Left cardiac atrium (tissue), 4 donors: Measurements from ENCODE around the gene NARS2. TPM values are rescaled to one million over a fixed set of nuclear protein-coding genes. Genes with fewer than 3 reads are reported as not detected.
"Not testable (repeated sequence)": the region's sequence is repeated elsewhere in the genome, so short reads cannot be mapped to it uniquely, and the experiment has no call there.

Source experiments
- ATAC-seq, 2 donors: fragments of 200-7000 bp; cut with Tn5 transposase; one replicate each; pipeline ENCODE4 v1.9.1; 2020; ENCODE audit warnings: mild to moderate bottlenecking in 2 of 2, moderate library complexity in 2 of 2
- DNase-seq: peaks from one replicate; pipeline ENCODE4 v3.0.0-alpha.2; 2020
- intact Hi-C, 2 donors: fragments of 100-400 bp; cut with DNase I; formaldehyde crosslinking; loops; one replicate each; pipeline versions ENCODE4 v1.14.1 to v1.15.1; 2022 to 2023
- long read RNA-seq: library from polyadenylated mRNA; unstranded; transcript quantifications from one replicate; pipeline ENCODE4 v2.0.0, GENCODE V29; 2021
- total RNA-seq, 2 donors: library from RNA; stranded (reverse); fragmentation: NEBNext Ultra II Directional; extraction: Animal tissue kit (Norgen Biotek cat#: 25700); gene quantifications; one replicate each; pipeline ENCODE4 v1.2.1, GENCODE V29; 2021
- donor health status: DM: no; HTN: yes; CAD: no.
- donor health status: DM: no; HTN: yes; CAD: no; lungs with severe emphysema.
- donor health status: DM: yes; HTN: yes; CAD: no.
- donor health status: Dilated cardiomyopathy.

NARS2 gene
- 10 to 100 TPM; 11.2 to 11.8 TPM for total RNA-seq
- long read RNA-seq, transcript NARS2-201 (14 exons, 2,519 nt): major isoform, 33 of 41 reads
- long read RNA-seq, partial matches to known transcripts: 1 of 41 reads
- long read RNA-seq, other reads (novel, unspliced or antisense): 7 of 41 reads

DNA sequence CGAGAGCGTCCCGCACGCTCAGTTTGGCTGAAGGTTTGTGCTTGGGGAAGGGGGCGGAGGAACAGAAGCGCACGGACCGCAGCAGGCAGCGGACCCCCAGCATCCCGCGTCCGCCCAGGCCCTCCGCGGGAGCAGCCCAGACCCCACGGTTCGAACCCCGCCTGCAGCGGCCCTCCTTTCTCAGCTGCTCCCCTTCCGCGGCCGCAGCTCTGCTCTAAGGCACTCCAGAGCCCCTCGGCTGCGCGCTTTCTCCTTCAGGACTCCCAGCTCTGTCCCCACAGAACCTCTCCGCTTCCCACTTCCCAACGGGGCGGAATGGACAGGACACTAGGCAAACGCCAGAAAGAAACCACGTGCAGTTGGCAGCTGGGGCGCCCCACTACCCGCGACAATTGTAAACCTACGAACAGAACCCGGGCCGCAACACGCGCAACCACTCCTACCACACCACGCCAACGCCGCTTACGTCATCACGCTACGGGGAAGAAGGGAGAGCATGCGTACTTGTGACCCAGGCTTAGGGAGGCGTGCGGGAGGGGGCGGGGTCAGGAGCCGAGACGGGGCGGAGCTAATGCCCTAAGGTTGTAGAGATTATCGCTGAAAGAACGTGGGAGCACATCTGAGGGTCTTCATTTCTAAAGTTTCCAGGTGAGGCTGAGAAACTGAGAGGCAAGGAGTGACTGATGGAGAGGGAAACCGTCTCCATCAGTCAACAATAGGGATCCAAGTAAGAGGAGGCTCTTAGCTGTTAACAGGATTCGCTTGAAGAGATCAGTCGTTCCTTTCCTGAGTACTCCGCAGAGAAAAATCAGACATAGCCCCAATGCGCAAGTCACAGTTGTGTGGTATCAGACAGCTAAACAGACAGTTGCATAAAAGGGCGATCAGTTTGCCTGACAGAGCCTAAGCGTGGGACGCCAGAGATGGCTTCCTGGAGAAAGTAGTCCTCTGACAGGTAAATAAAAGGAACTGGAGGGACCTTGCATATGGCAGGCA is at the start of gene NARS2:
NARS2 (minus strand) TSS at position 479 of the 996 bp plus-strand sequence; CDS start at position 103, 376 bp downstream.
- DNase-seq (peak; percentile 99), ATAC-seq (peak; percentile 99 to 100)
- intact Hi-C loops: no loop called here

DNA sequence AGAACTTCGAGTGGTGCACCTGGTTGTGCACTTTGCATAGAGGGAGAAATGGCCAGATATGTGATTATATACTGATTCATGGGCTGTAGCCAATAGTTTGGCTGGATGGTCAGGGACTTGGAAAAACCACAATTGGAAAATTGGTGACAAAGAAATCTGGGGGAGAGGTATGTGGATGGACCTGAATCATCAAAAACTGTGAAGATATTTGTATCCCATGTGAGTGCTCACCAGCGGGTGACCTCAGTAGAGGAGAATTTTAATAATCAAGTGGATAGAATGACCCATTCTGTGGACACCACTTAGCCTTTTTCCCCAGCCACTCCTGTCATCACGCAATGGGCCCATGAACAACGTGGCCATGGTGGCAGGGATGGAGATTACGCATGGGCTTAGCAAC is 48.0 kb upstream of the NARS2 start:
- DNase-seq (no peak), ATAC-seq (no peak)
- intact Hi-C loops: no loop called here

DNA sequence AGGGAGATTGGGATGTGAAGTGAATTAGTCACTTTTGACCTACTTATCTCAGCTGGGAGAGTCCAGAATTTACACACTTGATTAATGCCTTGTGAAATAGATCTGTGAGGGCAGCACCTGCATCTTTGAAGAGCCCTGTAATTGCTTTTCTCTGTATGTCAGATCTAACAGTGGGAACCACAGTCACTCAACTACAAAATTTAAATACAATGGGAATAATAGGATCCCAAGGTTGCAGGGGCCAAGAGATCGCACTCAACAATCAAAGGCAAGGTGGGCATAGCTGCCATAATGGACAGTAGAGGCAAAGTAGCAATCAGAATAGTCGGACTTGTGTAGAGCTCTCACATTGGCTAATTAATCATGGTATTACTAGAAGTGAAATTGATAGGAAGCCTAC is 45.5 kb upstream of the NARS2 start:
- ATAC-seq: no peak
- no peak for DNase-seq
- intact Hi-C loops: no loop called here

DNA sequence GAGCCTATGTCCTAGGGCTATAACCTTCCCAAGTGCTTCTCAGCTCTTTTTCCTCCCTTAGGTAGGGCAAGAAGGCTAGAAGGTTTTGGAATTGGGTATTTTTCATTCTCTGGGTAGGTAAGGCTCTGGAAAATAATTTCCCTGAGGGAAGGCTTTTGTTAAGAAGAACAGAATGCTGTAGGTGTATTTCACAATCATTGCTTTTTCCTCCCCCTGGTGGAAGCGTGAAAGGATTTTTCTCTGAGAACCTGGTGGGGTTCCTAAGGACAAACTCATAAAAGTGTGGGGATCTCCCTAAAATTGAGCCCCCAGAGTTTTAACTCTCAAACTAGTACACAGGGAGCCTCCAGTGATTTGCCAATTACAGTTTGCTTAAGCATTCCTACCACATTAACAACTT is 41.1 kb upstream of the NARS2 start:
- intact Hi-C loops: no loop called here
- ATAC-seq (no peak), DNase-seq (no peak)

DNA sequence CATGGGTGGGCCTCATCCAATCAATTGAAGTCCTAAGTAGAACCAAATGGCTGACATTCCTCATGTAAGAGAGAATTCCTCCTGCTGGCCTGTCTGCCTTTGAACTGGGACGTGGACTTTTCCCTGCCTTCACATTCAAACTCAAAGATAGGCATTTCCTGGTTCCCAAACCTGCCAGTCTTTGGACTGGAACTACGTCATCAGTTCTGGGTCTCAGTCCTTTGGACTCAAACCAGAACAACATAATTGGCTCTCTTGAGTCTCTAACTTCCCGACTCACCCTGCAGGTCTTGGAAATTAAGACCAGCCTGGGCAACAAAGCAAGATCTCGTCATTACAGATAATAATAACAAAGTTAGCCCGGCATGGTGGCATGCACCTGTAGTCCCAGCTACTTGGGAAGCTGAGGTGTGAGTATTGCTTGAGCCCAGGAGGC is 38.7 kb upstream of the NARS2 start:
- intact Hi-C loops: no loop called here
- no peak for ATAC-seq
- DNase-seq: no peak

- no peak for DNase-seq
- intact Hi-C loops: no loop called here
- ATAC-seq: no peak
Observed at GRCh38 chr11:78612721-78613377, 38.2 kb upstream of the NARS2 start.

- intact Hi-C loops, ATAC-seq, DNase-seq: not testable (repeated sequence)
Observed at GRCh38 chr11:78609321-78609720, 34.7 kb upstream of the NARS2 start.

DNA sequence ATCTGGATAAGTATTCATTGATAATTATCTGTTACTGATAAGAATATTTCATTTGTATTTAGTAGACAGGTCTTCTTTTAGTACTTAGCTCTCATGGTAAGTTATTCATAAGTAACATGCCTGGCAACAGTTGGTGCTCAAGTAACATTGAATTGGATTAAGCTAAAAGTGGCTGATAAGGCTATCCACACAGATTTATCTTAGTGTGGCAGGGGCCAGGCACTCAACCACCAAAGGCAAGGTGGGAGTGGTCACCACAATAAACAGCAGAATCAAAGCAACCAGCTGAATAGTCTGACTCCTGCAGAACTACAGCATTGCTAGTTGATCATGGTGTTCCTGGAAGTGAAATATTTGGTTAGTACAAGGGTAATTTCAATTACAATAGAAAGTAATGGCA is 33.0 kb upstream of the NARS2 start:
- intact Hi-C loops: no loop called here
- ATAC-seq (no peak), DNase-seq (no peak)

GRCh38 chr11:78606667-78607066 is 32.0 kb upstream of the NARS2 start:
- DNase-seq: no peak
- intact Hi-C loops: no loop called here
- no peak for ATAC-seq

GRCh38 chr11:78605296-78605695 is 30.6 kb upstream of the NARS2 start:
- ATAC-seq (no peak), DNase-seq (no peak)
- intact Hi-C loops: no loop called here

- DNase-seq (no peak), ATAC-seq (no peak)
- intact Hi-C loops: no loop called here
Observed at GRCh38 chr11:78603792-78604191, 29.1 kb upstream of the NARS2 start.

DNA sequence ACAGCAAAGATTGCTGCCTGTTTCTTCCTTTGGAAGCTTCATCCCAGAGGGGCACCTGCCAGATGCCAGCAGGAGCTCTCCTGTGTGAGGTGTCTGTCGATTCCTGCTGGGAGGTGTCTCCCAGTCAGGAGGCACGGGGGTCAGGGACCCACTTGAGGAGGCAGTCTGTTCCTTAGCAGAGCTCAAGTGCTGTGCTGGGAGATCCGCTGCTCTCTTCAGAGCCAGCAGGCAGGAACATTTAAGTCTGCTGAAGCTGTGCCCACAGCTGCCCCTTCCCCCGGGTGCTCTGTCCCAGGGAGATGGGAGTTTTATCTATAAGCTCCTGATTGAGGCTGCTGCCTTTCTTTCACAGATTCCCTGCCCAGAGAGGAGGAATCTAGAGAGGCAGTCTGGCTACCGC is 28.1 kb upstream of the NARS2 start:
- not testable (repeated sequence) for ATAC-seq

DNA sequence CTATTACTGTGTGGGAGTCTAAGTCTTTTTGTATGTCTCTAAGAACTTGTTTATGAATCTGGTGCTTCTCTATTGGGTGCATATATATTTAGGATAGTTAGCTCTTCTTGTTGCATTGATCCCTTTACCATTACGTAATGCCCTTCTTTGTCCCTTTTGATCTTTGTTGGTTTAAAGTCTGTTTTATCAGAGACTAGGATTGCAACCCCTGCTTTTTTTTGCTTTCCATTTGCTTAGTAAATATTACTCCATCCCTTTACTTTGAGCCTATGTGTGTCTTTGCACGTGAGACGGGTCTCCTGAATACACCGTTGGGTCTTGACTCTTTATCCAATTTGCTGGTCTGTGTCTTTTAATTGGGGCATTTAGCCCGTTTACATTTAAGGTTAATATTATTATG is 26.4 kb upstream of the NARS2 start:
- intact Hi-C loops, ATAC-seq, DNase-seq: not testable (repeated sequence)

More for the DNA sequence above, 28.1 kb upstream of the NARS2 start:
- intact Hi-C loops, DNase-seq: not testable (repeated sequence)

DNA sequence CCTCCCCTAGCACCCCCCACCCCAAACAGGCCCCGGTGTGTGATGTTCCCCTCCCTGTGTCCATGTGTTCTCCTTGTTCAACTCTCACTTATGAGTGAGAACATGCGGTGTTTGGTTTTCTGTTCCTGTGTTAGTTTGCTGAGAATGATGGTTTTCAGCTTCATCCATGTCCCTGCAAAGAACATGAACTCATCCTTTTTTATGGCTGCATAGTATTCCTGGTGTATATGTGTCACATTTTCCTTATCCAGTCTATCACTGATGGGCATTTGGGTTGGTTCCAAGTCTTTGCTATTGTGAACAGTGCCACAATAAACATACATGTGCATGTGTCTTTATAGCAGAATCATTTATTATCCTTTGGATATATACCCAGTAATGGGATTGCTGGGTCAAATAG is 22.9 kb upstream of the NARS2 start:
- ATAC-seq, DNase-seq, intact Hi-C loops: not testable (repeated sequence)

DNA sequence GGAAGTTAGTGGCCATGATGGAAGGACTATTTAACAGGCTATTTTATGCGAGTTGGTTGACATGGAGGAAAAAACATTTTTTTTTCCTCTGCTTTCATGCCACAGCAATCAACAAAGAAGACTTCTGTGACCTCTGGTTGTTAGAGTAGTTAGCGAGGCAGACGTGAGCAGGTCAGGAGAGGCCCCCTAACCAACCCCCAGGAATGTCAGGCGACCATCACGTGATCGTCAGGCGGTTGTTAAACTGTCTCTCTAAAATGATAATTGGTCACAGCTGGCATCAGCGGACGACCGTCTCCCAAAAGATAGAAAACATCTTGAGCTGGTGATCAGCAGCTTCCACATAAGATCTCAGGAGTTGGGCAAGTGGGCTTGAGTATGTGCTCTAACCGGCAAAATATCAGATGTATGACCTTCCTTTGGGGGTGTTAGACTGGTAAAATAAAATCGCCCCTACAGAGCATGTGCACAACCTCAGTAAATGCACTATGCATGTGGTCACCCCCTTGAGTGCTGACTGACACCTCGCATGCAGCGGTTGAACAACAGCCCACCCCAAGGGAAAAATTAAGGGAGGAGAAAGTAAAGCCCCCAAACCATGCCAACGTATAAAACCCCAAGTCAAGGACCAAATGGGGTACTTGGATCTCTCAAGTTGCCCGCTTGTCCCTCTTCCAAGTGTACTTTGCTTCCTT is 20.9 kb upstream of the NARS2 start:
- no peak for DNase-seq
- no peak for ATAC-seq
- intact Hi-C loops: no loop called here

DNA sequence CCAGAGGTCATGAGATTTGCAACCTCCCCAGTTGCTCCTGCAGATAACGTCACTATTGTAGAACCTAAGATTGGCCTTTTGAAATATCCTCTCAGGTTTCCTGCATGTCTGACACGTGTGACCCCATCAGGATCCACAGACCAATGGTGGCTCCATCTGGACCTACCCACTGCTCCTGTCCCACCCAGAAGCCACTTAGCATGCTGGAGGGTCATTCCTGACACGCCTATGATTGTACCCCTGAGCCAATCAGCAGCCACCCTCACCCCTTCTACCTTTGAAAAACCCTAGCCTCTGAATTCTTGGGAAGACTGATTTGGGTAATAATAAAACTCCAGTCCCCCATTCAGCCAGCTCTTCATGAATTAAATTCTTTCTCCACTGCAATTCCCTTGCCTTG is 20.1 kb upstream of the NARS2 start:
- ATAC-seq: no peak
- intact Hi-C loops: no loop called here
- no peak for DNase-seq

DNA sequence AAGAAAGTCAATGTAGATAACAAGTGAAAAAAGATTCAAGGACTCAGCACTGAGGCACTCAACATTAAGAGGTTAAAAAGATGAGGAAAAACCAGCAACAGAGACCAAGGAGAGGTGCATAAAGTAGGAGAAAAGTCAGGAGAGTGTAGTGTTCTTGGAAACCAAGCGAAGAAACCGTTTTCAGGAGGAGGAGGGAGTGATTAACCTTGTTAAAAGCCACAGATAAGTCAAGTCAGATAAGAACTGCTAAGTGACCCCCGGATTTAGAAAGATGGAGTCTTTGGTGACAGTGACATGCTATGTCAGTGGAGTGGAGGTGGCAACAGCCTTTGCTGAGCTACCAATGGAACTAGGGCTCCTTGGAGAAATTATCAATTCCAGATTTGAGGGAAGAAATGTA is 13.9 kb upstream of the NARS2 start:
- ATAC-seq (no peak), DNase-seq (no peak)
- intact Hi-C loops: no loop called here

DNA sequence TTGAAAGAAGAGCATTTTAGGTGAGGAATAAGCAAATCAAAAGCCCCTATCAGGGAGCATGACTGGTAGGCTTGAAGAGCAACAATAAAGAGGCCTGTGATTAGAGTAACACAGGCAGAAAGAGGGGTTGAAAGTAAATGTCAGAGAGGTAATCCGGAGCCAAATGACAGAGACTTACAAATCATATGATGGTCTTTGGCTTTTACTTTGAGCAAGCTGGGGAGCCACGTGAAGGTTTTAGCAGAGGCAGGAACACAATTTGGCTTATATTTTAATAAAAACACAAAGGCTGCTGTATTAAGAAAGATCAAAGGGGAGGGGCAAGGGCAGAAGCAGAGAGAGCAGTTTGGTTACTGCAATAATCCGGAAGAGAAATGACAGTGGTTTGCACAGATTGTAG is 12.8 kb upstream of the NARS2 start:
- intact Hi-C loops: no loop called here
- no peak for DNase-seq
- ATAC-seq: no peak

DNA sequence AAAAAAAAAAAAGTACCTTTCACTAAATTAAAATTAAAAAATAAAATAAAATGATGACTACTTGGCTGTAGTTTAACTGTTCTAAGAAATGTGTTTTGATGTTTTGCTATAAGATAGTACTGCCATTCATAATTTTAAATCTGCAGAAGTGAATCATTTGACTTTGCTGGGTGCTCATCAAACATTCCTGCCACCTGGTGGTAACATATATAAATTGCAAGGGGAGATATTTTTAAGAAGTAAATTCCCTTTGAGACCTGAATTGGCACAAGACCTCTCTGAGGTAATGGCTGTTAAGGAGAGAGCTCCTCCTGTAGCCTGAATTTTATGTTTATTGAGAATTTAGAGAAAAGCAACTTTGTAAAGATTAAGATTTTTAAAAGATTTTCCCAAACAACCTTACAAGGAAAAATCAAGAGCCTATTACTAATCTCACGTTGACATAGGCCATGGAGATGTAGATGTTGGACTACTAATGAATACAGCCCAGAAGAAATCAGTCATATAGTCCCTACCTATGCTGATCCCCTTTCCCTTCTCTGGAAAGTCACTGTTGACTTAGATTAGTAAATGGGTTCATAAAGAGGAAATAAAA is 11.9 kb upstream of the NARS2 start:
- ATAC-seq: no peak
- DNase-seq: no peak
- intact Hi-C loops: no loop called here
